ENCODE data around the gene SDC1.

DNA sequence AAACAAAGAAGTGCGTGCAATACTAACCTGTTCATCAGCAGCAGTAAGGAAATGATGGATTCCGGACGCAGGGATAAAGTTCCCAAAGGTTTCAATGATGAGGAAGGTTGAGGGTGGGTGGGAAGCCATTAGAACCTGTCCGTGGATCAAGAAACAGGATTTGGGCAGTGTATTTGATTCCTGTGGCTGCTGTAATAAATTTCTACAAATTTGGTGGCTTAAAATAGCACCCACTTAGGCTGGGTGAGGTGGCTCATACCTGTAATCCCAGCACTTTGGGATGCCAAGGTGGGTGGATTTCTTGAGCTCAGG is 5.1 kb upstream of the SDC1 start:
- TF ChIP-seq, protein P1, sequence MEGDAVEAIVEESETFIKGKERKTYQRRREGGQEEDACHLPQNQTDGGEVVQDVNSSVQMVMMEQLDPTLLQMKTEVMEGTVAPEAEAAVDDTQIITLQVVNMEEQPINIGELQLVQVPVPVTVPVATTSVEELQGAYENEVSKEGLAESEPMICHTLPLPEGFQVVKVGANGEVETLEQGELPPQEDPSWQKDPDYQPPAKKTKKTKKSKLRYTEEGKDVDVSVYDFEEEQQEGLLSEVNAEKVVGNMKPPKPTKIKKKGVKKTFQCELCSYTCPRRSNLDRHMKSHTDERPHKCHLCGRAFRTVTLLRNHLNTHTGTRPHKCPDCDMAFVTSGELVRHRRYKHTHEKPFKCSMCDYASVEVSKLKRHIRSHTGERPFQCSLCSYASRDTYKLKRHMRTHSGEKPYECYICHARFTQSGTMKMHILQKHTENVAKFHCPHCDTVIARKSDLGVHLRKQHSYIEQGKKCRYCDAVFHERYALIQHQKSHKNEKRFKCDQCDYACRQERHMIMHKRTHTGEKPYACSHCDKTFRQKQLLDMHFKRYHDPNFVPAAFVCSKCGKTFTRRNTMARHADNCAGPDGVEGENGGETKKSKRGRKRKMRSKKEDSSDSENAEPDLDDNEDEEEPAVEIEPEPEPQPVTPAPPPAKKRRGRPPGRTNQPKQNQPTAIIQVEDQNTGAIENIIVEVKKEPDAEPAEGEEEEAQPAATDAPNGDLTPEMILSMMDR (IDR thresholded peaks at IDR 0.05), result no peak
- TF ChIP-seq POLR2AphosphoS5 (IDR thresholded peaks at IDR 0.05), result no peak
- no peak for TF ChIP-seq POLR2A (IDR thresholded peaks at IDR 0.05)
